ACC112 (cell line): ENCODE measurements around the gene NSF.

Experiments
- H2AFZ ChIP-seq: fragments of 200-600 bp; sonication (generic); one replicate; pipeline ENCODE4 v1.6.0; 2017; ENCODE audit warnings: antibody characterized with exemption, low read length; ENCODE audit not compliant: unreplicated experiment
- H3K27ac ChIP-seq: fragments of 200-600 bp; sonication (generic); 2 replicates; pipeline ENCODE4 v1.5.1; 2014; ENCODE audit warnings: low read depth, mild to moderate bottlenecking, antibody characterized with exemption, low read length, moderate library complexity
- H3K27me3 ChIP-seq: fragments of 200-600 bp; sonication (generic); 2 replicates; pipeline ENCODE4 v1.6.1; 2014; ENCODE audit warnings: mild to moderate bottlenecking, antibody characterized with exemption, low read length, moderate library complexity, mixed read lengths; ENCODE audit not compliant: insufficient read depth
- H3K36me3 ChIP-seq: fragments of 200-600 bp; sonication (generic); 2 replicates; pipeline ENCODE4 v1.6.1; 2016; ENCODE audit warnings: mild to moderate bottlenecking, antibody characterized with exemption, low read length, moderate library complexity, mixed read lengths; ENCODE audit not compliant: insufficient read depth
- H3K4me1 ChIP-seq: fragments of 200-600 bp; sonication (generic); one replicate; pipeline ENCODE4 v1.6.1; 2016; ENCODE audit warnings: low read length, mixed read lengths; ENCODE audit not compliant: insufficient read depth, unreplicated experiment, control insufficient read depth
- H3K4me3 ChIP-seq: fragments of 200-600 bp; sonication (generic); 2 replicates; pipeline ENCODE4 v1.5.1; 2014; ENCODE audit warnings: mild to moderate bottlenecking, low read depth, low read length
- H3K79me2 ChIP-seq: fragments of 200-600 bp; sonication (generic); one replicate; pipeline ENCODE4 v1.6.0; 2016; ENCODE audit warnings: low read length; ENCODE audit not compliant: control insufficient read depth, unreplicated experiment, insufficient read depth

The NSF gene

GRCh38 chr17:46774108-46774737, 183.8 kb downstream of the NSF start:
- no peak overlapping the region for H2AFZ ChIP-seq
- H3K4me1 ChIP-seq: peaks cover 14% of the 10 kb centered on the region
- no peak overlapping the region for H3K4me3 ChIP-seq
- H3K36me3 ChIP-seq: no peaks in the 10 kb centered on the region
- no peaks in the 10 kb centered on the region for H3K79me2 ChIP-seq
- no peak overlapping the region for H3K27ac ChIP-seq
- H3K27me3 ChIP-seq: no peaks in the 10 kb centered on the region

GRCh38 chr17:46776298-46777005, 186.0 kb downstream of the NSF start:
- H3K79me2 ChIP-seq: no peaks in the 10 kb centered on the region
- H3K4me1 ChIP-seq: peaks cover 4% of the 10 kb centered on the region
- H3K27ac ChIP-seq: no peak overlapping the region
- no peaks in the 10 kb centered on the region for H3K36me3 ChIP-seq
- H3K27me3 ChIP-seq: no peaks in the 10 kb centered on the region
- H2AFZ ChIP-seq: no peak overlapping the region
- H3K4me3 ChIP-seq: no peak overlapping the region

- Histone ChIP-seq H3K27me3 (no peaks in the 10 kb centered on the region), H3K36me3 (no peaks in the 10 kb centered on the region), H3K79me2 (no peaks in the 10 kb centered on the region), H3K4me3 (no peak overlapping the region), H3K4me1 (peaks cover 4% of the 10 kb centered on the region), H2AFZ (no peak overlapping the region), H3K27ac (no peak overlapping the region)
Measured at GRCh38 chr17:46777943-46778915, 187.8 kb downstream of the NSF start.

GRCh38 chr17:46780003-46780373, 189.5 kb downstream of the NSF start:
- Histone ChIP-seq H3K4me3 (no peak overlapping the region), H3K27me3 (no peaks in the 10 kb centered on the region), H3K4me1 (no peaks in the 10 kb centered on the region), H2AFZ (no peak overlapping the region), H3K27ac (no peak overlapping the region), H3K79me2 (no peaks in the 10 kb centered on the region), H3K36me3 (no peaks in the 10 kb centered on the region)

- Histone ChIP-seq H3K27ac (no peak overlapping the region), H3K4me1 (no peaks in the 10 kb centered on the region), H2AFZ (no peak overlapping the region)
Measured at GRCh38 chr17:46782250-46782953, 191.9 kb downstream of the NSF start.

GRCh38 chr17:46783031-46783593, 192.6 kb downstream of the NSF start:
- no peak overlapping the region for H3K27ac ChIP-seq
- H3K4me3 ChIP-seq: no peak overlapping the region
- no peak overlapping the region for H2AFZ ChIP-seq
- H3K4me1 ChIP-seq: no peaks in the 10 kb centered on the region
- H3K36me3 ChIP-seq: no peaks in the 10 kb centered on the region
- H3K79me2 ChIP-seq: no peaks in the 10 kb centered on the region
- H3K27me3 ChIP-seq: no peaks in the 10 kb centered on the region

More at GRCh38 chr17:46782250-46782953, 191.9 kb downstream of the NSF start:
- no peak overlapping the region for H3K4me3 ChIP-seq
- no peaks in the 10 kb centered on the region for H3K36me3 ChIP-seq
- no peaks in the 10 kb centered on the region for H3K27me3 ChIP-seq
- H3K79me2 ChIP-seq: no peaks in the 10 kb centered on the region

- no peaks in the 10 kb centered on the region for H3K4me1 ChIP-seq
- no peak overlapping the region for H3K4me3 ChIP-seq
- H3K27ac ChIP-seq: no peak overlapping the region
- peaks cover 6% of the 10 kb centered on the region; the same call in 1 of the 2 replicates for H3K27me3 ChIP-seq
- no peaks in the 10 kb centered on the region for H3K79me2 ChIP-seq
- H3K36me3 ChIP-seq: no peaks in the 10 kb centered on the region
- no peak overlapping the region for H2AFZ ChIP-seq
Measured at GRCh38 chr17:46785696-46786095, 195.2 kb downstream of the NSF start.

GRCh38 chr17:46787478-46787877, 197.0 kb downstream of the NSF start:
- H2AFZ ChIP-seq: no peak overlapping the region
- H3K27ac ChIP-seq: no peak overlapping the region
- no peaks in the 10 kb centered on the region for H3K36me3 ChIP-seq
- H3K4me1 ChIP-seq: no peaks in the 10 kb centered on the region
- no peak overlapping the region for H3K4me3 ChIP-seq
- no peaks in the 10 kb centered on the region for H3K79me2 ChIP-seq
- H3K27me3 ChIP-seq: peaks cover 17% of the 10 kb centered on the region

GRCh38 chr17:46788300-46788699, 197.8 kb downstream of the NSF start:
- Histone ChIP-seq H3K27me3 (peaks cover 20% of the 10 kb centered on the region), H3K4me1 (no peaks in the 10 kb centered on the region), H3K36me3 (no peaks in the 10 kb centered on the region), H3K4me3 (no peak overlapping the region), H3K27ac (no peak overlapping the region), H3K79me2 (no peaks in the 10 kb centered on the region), H2AFZ (no peak overlapping the region)

GRCh38 chr17:46788796-46789195, 198.3 kb downstream of the NSF start:
- no peaks in the 10 kb centered on the region for H3K4me1 ChIP-seq
- no peak overlapping the region for H3K27ac ChIP-seq
- H3K79me2 ChIP-seq: no peaks in the 10 kb centered on the region
- no peaks in the 10 kb centered on the region for H3K36me3 ChIP-seq
- peaks cover 25% of the 10 kb centered on the region for H3K27me3 ChIP-seq
- no peak overlapping the region for H2AFZ ChIP-seq
- no peak overlapping the region for H3K4me3 ChIP-seq
